CD4-positive, alpha-beta T cell (primary cell): ENCODE results near the gene TSHZ2. TPM values are rescaled to one million over a fixed set of nuclear protein-coding genes. Genes with fewer than 3 reads are reported as not detected.
"Not testable (repeated sequence)": the region's sequence is repeated elsewhere in the genome, so short reads cannot be mapped to it uniquely, and the experiment has no call there.

ENCODE experiments used
- ATAC-seq: fragments of 200-7000 bp; cut with Tn5 transposase; one replicate; pipeline ENCODE4 v1.10.0; 2022; ENCODE audit warnings: mild to moderate bottlenecking; ENCODE audit not compliant: poor library complexity
- CTCF ChIA-PET: fragments of 350-600 bp; sonication (Branson Sonifier 250); formaldehyde crosslinking; loops from one replicate; lab custom pipeline; 2021; ENCODE audit warnings: antibody characterized with exemption, inconsistent platforms; lab: Charles Lee
- POLR2A ChIA-PET: fragments of 350-600 bp; sonication (Branson Sonifier 250); formaldehyde crosslinking; loops from one replicate; lab custom pipeline; 2021; ENCODE audit warnings: antibody characterized with exemption, inconsistent platforms; lab: Charles Lee
- DNase-seq, 14 experiments: peaks; one replicate each; pipeline ENCODE4 v3.0.0-alpha.2; 2013 to 2020; ENCODE audit warnings: mixed read lengths in 2 of 14
- H3K27ac ChIP-seq, 2 donors: one replicate each; pipeline versions ENCODE4 v1.5.1 to v1.7.0; 2013; ENCODE audit warnings: low read length in 2 of 2, low read depth in 1 of 2, mild to moderate bottlenecking in 1 of 2
- H3K27me3 ChIP-seq, 2 experiments: 1 replicate in 1 of 2; 2 replicates in 1 of 2; pipeline versions ENCODE4 v1.6.1 to v1.7.0; 2013; ENCODE audit warnings: low read length in 2 of 2, control low read depth in 1 of 2, mild to moderate bottlenecking in 1 of 2, moderate library complexity in 1 of 2; ENCODE audit not compliant: insufficient read depth in 2 of 2, control insufficient read depth in 1 of 2
- H3K36me3 ChIP-seq: one replicate; pipeline ENCODE4 v1.6.1; 2013; ENCODE audit warnings: low read length, control low read depth; ENCODE audit not compliant: insufficient read depth
- H3K4me1 ChIP-seq: one replicate; pipeline ENCODE4 v1.6.1; 2013; ENCODE audit warnings: low read length, control low read depth; ENCODE audit not compliant: insufficient read depth
- H3K4me3 ChIP-seq: one replicate; pipeline ENCODE4 v1.5.1; 2013; ENCODE audit warnings: mild to moderate bottlenecking, low read length, moderate library complexity
- H3K9me3 ChIP-seq, 2 experiments: 1 replicate in 1 of 2; 2 replicates in 1 of 2; pipeline versions ENCODE4 v1.6.1 to v1.7.0; 2013; ENCODE audit warnings: low read length in 2 of 2, mild to moderate bottlenecking in 2 of 2, control low read depth in 1 of 2, moderate library complexity in 1 of 2; ENCODE audit not compliant: control insufficient read depth in 1 of 2, insufficient read depth in 1 of 2
- H3K27ac Mint-ChIP-seq: one replicate; pipeline ENCODE4 v1.8.0; 2020; ENCODE audit warnings: mixed read lengths
- H3K27me3 Mint-ChIP-seq: one replicate; pipeline ENCODE4 v1.8.0; 2021; ENCODE audit warnings: mixed read lengths
- H3K36me3 Mint-ChIP-seq: one replicate; pipeline ENCODE4 v1.8.0; 2021; ENCODE audit warnings: low read depth, mixed read lengths
- H3K4me1 Mint-ChIP-seq: one replicate; pipeline ENCODE4 v1.8.0; 2021; ENCODE audit warnings: low read depth, mixed read lengths
- H3K4me3 Mint-ChIP-seq: one replicate; pipeline ENCODE4 v1.8.0; 2020; ENCODE audit warnings: mild to moderate bottlenecking, mixed read lengths
- H3K9me3 Mint-ChIP-seq: one replicate; pipeline ENCODE4 v1.8.0; 2020; ENCODE audit warnings: mixed read lengths
- CTCF ChIP-seq: fragments of 200-600 bp; IDR thresholded peaks from one replicate; pipeline ENCODE4 v1.8.0; 2022; ENCODE audit warnings: antibody characterized with exemption, mild to moderate bottlenecking
- intact Hi-C, 2 experiments: fragments of 100-400 bp; cut with DNase I in 1 of 2; cut with micrococcal nuclease in 1 of 2; formaldehyde crosslinking; loops; one replicate each; pipeline versions ENCODE4 v1.15.1 to v1.9.0; 2023 to 2025; cut with DNase I, micrococcal nuclease
- total RNA-seq, 174 experiments: library from RNA in 2 of 174; stranded (reverse) in 2 of 174; gene quantifications; one replicate each; pipeline ENCODE4 v1.2.3 and lab custom pipeline; 2021 to 2026

Gene TSHZ2
- total RNA-seq, 2 experiments from 2014 or later, result 26.1 to 27.4 TPM

DNA sequence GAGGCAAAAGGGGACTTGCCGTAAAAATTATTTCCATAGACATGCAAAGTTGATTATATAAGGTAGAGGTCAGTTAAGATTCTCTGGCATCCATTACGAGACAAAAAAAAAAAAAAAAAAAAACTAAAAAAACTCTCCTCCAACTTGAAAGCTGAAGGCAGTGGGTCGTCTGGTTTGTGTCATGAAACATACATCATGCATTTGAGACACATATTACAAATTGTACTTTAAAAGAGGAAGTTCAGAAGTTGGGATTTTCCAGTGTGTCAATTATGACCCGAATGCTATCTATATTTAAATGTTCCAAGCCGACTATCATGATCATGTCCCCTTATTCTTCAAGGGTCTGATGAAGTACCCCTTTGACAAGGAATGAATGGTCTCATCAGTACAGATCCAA lies 496.4 kb downstream of the TSHZ2 start:
- Mint-ChIP-seq H3K27ac (no peak overlapping the region), H3K27me3 (peaks cover 4% of the 10 kb centered on the region), H3K4me3 (no peak overlapping the region), H3K9me3 (no peaks in the 10 kb centered on the region), H3K4me1 (no peaks in the 10 kb centered on the region), H3K36me3 (peaks cover 9% of the 10 kb centered on the region)
- TF ChIP-seq CTCF, result no peak
- Histone ChIP-seq H3K4me1 (no peaks in the 10 kb centered on the region), H3K36me3 (no peaks in the 10 kb centered on the region), H3K9me3 (no peaks in the 10 kb centered on the region), H3K27ac (no peak overlapping the region), H3K27me3 (no peaks in the 10 kb centered on the region), H3K4me3 (no peak overlapping the region)
- ChIA-PET CTCF (no interaction called here), POLR2A (interaction anchor here (0.6 kb wide), 1 partner anchor 477 kb away, joined by 3 read pairs; no protein-coding TSS in a partner anchor)
- intact Hi-C loops, result no loop called here
- DNase-seq (peak in 2 of 14 experiments; percentile 8 to 14), ATAC-seq (no peak)

DNA sequence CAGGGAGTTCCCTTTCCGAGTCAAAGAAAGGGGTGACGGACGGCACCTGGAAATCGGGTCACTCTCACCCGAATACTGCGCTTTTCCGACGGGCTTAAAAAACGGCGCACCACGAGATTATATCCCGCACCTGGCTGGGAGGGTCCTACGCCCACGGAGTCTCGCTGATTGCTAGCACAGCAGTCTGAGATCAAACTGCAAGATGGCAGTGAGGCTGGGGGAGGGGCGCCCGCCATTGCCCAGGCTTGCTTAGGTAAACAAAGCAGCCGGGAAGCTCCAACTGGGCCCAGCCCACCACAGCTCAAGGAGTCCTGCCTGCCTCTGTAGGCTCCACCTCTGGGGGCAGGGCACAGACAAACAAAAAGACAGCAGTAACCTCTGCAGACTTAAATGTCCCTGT lies 500.7 kb downstream of the TSHZ2 start:
- H3K4me1 ChIP-seq, H3K9me3 ChIP-seq, POLR2A ChIA-PET, H3K27ac ChIP-seq, H3K9me3 Mint-ChIP-seq, H3K36me3 ChIP-seq, intact Hi-C loops, H3K4me1 Mint-ChIP-seq, CTCF ChIA-PET, H3K27me3 Mint-ChIP-seq, H3K36me3 Mint-ChIP-seq, DNase-seq, ATAC-seq, H3K27ac Mint-ChIP-seq, H3K27me3 ChIP-seq, H3K4me3 Mint-ChIP-seq, H3K4me3 ChIP-seq: not testable (repeated sequence)

GRCh38 chr20:53480913-53481312 lies 508.8 kb downstream of the TSHZ2 start:
- DNase-seq, result no peak
- H3K4me1 Mint-ChIP-seq, result no peaks in the 10 kb centered on the region
- no peak overlapping the region for H3K27ac ChIP-seq
- H3K36me3 ChIP-seq, result no peaks in the 10 kb centered on the region
- no peak for ATAC-seq
- H3K9me3 ChIP-seq, result peaks cover 0 to 4% of the 10 kb centered on the region in 2 experiments
- H3K27me3 ChIP-seq, result no peaks in the 10 kb centered on the region
- no peak for TF ChIP-seq CTCF
- intact Hi-C loops, result no loop called here
- H3K4me3 Mint-ChIP-seq, result no peak overlapping the region
- no peaks in the 10 kb centered on the region for H3K27me3 Mint-ChIP-seq
- no peak overlapping the region for H3K4me3 ChIP-seq
- no peaks in the 10 kb centered on the region for H3K9me3 Mint-ChIP-seq
- CTCF ChIA-PET, result no interaction called here
- no peaks in the 10 kb centered on the region for H3K4me1 ChIP-seq
- H3K36me3 Mint-ChIP-seq, result no peaks in the 10 kb centered on the region
- POLR2A ChIA-PET, result no interaction called here
- no peak overlapping the region for H3K27ac Mint-ChIP-seq

- DNase-seq, result no peak
- TF ChIP-seq CTCF, result no peak
- no peak overlapping the region for H3K27ac Mint-ChIP-seq
- H3K9me3 Mint-ChIP-seq, result no peaks in the 10 kb centered on the region
- no peaks in the 10 kb centered on the region for H3K4me1 ChIP-seq
- intact Hi-C loops, result no loop called here
- H3K4me1 Mint-ChIP-seq, result no peaks in the 10 kb centered on the region
- H3K36me3 ChIP-seq, result no peaks in the 10 kb centered on the region
- H3K27ac ChIP-seq, result no peak overlapping the region
- no peaks in the 10 kb centered on the region for H3K27me3 ChIP-seq
- H3K4me3 Mint-ChIP-seq, result no peak overlapping the region
- peaks cover 0 to 4% of the 10 kb centered on the region in 2 experiments for H3K9me3 ChIP-seq
- no peak for ATAC-seq
- no peaks in the 10 kb centered on the region for H3K27me3 Mint-ChIP-seq
- H3K4me3 ChIP-seq, result no peak overlapping the region
- ChIA-PET POLR2A (no interaction called here), CTCF (no interaction called here)
- H3K36me3 Mint-ChIP-seq, result peaks cover 16% of the 10 kb centered on the region
These were observed 515.5 kb downstream of the TSHZ2 start for GRCh38 chr20:53487461-53488200.
